IPS DF 4.7 (cell line): ENCODE results near the gene CASP8.

Experiments used
- DNase-seq: peaks from one replicate; pipeline ENCODE4 v3.0.0-alpha.2; 2013; ENCODE audit warnings: low spot score; ENCODE audit errors: extremely low read depth

The CASP8 gene

DNA sequence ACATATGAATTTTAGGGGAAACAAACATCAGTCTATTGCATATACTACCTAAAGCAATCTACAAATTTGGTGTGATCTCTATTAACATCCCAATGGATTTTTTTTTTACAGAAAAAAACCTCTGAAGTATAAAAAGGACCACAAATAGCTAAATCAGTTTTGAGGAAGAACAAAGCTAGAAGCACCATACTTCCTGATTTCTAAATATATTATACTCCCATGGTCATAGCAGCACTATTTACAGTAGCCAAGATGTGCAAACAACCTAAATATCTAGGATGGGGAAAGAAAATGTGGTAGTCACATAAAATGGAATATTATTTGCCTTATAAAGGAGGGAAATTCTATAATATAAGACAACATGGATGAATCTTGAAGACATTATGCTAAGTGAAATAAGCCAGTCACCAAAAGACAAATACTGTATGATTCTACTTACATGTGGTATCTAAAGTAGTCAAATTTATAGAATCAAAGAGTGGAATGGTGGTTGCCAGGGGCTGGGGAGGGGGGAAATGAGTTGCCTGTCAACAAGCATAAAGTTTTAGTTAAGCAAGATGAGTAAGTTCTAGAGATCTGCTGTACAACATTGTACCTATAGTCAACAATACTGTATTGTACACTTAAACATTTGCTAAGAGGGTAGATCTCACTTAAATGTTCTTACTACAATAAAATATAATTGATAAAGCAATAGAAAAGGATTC, 17.6 kb upstream of the CASP8 start:
- DNase-seq: no peak

DNA sequence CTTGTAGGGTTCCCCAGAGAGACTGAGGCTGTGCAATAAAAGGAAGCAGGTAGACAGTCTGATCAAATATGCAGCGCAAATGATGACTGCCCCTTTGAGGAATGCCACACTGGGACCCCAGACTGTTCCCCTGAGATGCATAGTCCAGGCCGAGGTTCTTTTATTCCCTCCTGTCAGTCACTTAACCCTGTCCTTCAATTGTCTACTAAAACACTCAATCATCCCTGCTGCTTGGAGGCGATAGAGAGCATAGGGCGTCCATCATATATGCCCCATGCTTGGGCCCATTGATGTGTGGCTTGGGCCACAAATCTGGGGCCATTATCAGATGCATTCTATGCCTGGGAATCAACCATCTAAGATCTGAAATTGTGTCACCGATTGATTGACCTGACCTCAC, 15.5 kb upstream of the CASP8 start:
- DNase-seq: no peak

DNA sequence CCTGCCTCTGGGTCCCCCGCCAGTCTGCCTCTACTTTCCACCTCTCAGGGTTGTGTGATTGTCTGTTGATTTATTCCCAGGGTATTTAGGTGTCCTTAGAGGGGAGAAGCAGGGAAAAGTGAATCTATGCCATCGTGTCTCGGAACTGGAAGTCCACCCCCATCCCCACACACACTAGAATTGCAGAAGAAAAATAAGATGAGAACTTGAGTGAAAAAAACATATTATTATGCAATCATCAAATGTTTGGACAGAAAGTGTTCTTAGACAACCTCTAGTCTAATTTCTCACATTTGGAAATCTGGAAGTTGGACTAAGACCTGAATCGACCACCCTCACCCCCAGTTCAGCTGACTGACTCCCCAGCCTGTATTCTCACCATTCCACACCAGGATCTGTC, 14.1 kb upstream of the CASP8 start:
- no peak for DNase-seq

DNA sequence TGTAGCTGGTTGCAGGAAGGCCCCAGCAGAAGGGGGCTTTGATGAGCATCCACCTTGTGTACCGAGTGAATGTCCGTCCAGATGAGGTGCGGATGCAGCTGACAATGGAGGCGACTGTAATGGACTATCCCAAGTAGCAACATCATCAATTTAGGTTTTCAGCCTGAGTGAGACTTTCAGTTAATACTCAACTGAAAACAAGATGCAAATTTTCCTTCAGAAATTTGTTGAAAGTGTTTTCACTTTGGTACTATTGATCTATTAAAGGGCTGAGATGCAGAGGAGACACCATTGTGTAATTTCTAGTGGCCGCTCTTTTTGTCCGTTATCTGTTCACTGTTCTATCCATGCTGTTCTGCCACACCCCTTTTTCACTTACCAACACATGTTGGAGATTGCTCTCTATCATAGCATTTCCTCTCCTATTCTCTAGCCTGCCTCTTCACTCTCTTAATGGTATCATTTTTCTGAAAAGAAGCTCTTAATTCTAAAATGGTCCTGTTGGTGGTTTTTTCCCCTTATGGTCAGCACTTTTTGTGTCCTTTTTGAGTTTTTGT, 12.0 kb upstream of the CASP8 start:
- DNase-seq: no peak

DNA sequence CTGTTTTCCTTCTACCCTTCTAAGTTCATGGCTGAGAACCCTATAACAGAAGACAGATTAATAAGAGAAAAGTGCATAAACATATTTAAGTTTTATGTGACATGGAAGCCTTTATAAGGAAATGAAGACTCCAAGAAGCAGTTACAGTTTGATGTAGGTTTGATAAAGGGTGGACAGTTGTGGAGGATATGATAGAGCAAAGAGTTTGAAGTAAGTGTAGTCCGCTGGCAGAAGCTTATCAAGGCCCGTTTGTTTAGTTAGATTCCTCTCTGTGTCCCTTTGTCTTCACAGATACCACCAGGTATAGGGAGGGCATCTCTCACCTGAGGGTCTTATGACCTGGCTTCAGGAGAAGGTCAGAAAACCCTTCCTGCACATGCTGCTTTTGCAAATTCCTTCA, 10.4 kb upstream of the CASP8 start:
- no peak for DNase-seq

DNA sequence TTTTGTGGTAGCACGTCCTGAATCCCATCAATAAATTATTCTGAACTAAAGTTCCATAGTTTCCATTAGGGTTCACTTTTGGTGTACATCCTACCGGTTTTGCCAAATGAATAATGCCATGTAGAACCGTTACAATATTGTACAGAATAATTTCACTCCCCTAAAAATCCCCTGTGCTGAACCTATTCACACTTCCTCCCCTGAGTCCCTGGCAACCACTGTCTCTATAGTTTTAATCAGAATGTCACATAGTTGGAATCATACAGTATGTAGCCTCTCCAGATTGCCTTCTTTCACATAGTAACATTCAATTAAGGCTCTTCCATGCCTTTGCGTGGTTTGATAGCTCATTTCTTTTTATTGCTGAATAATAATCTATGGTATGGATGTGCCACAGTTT, 9.6 kb upstream of the CASP8 start:
- no peak for DNase-seq

DNA sequence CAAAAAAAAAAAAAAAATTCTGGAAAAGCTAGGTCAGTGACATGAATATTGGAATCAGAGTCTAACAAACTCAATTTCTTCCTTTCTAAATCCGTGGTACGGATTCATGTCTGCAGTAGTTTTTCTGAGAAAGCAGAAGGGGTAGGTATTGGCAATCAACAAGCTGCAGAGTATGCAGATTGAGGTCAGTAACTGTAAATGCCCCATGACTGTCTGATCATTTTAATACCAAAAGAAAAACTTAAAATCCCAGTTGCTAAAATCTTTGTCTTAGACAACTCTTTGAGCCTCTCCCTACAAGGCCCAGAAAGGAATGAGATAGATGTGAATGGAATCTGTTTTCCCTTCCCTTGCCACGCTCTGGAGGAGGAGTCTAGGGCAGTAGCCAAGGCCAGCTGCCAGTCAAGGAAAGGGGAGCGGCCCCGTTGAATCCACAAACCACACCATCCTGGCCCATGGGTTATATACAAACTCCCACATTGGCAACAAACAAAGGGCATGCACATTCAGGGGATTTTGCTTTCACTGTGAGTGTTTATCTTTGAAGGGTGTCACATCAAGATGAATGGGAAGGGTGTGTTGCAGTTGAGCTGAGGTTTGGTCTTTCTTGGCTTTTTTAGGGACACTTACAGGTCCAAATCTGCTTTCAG, 6.1 kb upstream of the CASP8 start:
- no peak for DNase-seq

DNA sequence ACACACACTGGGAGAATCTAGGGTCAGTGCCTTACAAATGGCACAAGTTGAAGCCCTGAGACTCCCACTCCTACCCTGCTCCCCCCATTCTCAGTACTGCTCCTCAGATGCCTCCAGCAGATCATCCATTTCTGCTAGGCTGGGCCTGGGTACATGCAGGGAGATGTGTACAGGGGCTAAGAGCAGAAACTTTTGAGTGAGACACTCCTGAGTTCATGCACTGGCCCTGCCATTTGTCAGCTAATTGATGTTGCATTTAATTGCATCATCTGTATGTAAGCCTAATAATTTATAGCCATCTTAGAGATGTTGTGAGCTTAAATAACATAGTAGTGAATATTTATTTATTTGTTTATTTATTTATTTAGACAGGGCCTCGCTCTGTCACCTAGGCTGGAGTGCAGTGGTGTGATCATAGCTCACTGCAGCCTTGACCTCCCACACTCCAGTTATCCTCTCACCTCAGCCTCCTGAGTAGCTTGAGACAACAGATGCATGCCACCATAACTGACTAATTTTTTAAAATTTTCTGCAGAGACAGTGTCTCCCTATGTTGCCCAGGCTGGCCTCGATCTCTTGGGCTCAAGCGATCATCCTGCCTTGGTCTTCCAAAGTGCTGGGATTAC, 4.8 kb upstream of the CASP8 start:
- DNase-seq: no peak

DNA sequence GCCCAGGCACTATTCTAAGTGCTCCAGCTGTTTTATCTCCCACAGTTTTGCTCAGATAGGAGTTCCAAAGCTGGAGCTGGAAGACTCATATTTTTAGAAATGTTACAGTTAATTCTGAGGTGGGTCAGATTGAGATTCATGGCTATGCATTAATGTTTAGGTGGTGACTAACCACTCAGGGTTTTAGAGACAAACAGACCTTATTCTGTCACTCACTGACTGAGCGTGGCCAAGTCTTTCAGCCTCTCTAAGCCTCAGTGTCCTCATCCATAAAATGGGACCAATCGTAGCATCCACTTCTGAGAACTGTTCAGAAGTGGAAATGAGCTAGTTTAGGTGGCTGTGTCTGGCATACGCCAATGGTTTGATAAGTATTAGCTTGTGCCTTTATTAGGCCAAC, 4.3 kb upstream of the CASP8 start:
- no peak for DNase-seq

DNA sequence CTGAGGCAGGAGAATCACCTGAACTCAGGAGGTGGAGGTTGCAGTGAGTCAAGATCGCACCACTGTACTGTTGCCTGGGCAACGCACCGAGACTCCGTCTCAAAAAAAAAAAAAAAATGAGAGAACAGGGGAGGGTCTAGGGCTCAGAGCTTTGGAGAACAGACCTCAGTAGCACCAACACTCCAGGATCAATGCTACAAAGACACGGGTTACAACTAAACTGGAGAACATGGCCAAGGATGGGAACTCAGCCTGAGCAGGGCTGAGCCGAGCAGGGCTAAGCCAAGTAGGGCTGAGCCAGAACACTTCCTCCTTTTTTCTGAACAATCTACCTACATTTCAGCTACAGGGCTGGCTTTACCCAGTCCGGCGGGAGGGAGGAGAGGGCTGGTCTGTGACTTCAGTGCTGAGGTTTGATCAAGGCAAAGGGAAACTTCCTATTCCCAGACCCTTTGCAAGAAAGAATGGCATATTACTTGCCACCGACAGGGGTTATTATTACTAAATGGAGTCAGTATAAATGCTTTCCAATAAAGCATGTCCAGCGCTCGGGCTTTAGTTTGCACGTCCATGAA, 2.9 kb upstream of the CASP8 start:
- no peak for DNase-seq

DNA sequence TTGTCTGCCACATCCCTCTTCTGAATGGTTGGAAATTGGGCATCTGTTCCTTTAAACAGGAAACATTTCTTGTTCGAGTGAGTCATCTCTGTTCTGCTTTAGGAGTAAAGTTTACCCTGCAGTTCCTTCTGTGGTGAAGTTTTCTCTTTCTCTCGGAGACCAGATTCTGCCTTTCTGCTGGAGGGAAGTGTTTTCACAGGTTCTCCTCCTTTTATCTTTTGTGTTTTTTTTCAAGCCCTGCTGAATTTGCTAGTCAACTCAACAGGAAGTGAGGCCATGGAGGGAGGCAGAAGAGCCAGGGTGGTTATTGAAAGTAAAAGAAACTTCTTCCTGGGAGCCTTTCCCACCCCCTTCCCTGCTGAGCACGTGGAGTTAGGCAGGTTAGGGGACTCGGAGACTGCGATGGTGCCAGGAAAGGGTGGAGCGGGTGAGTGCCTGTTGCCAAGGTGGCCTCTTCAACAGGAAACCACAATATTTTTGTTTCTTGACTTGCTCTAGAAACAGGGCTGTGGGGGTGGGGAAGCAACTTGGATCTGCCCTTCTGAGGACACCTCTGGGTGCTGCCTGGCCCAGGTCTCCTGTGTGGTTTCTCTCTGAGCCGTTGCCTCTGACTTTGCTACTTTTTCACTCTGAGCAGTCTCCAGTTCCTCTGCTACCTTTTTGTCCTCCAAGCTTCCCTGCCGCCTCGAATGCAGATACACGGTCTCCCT, 2.2 kb upstream of the CASP8 start:
- no peak for DNase-seq

DNA sequence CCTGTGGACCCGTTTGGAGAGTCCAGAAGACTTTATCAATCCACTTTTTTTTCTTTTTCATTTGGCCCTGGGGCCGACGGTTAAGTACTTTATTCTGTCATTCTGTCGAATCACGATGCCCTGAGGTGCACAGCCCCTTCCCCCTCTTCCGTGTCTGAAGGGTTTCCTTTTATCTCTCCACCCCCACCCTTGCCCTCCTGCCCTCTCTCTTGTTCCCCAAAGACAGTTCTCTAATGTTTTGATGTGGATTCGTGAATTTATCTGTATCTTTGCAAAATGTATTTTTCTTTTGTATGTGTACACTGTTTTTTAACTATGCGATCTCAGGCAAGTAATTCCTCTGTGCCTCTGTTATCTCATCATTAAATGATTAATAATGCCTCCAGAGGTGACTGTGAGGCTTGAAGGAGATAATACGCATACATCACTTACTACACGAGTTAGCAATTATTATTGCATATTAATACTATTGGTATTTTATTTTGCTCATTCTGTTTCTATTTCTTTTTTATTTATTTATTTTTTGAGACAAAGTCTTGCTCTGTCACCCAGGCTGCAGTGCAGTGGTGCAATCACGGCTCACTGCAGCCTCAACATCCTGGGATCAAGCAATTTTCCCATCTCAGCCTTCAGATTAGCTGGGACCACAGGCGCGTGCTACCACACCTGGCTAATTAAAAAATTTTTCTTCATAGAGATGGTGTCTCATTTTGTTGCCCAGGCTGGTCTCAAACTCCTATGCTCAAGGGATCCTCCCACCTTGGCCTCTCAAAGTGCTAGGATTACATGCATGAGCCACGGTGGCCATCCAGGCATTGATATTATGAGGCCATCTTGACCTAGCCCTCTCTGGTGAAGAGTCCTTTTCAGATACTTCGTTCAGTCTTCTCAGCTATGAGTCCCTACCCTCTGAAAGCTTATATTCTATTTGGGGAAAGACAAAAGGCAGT, 1.4 kb upstream of the CASP8 start:
- no peak for DNase-seq

DNA sequence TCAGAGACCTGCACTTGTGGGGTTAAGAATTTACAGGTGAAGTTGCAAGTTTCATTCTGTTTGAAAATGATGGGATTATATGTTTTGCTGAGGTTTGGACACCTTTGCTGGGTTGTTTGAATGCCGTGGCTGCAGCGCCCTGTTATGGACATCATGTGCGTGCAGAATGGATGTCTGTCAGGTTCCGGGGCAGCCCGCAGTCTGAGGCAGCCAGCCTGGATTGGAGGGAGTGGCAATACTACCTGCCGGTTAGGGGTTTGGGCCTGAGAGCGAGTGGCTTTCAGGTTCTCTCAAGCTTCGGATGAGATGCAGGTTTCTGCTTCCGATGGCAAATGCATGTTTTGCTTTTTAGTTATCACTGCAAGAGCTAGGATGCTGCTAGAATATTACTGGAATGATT, 1.1 kb downstream of the CASP8 start:
- DNase-seq: no peak

DNA sequence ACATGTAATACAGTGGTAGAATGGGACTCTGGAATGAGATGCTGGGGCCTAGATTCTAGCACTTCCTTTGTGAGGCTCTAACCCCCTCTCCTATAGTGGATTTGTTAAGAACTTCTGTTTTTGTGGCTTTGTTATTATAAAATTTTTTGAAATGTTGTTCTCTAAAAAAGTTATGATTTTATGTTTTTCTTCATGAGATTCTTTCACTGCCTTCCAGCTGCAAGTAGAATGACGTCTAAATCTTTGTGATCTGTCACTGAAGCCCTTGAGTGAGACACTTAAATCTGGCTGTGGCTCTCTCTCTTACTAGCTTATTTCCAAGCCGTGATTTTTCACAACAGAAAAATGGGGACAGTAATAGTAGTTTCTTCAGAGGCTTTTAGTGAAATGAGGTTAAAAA, 1.6 kb downstream of the CASP8 start:
- DNase-seq: no peak

DNA sequence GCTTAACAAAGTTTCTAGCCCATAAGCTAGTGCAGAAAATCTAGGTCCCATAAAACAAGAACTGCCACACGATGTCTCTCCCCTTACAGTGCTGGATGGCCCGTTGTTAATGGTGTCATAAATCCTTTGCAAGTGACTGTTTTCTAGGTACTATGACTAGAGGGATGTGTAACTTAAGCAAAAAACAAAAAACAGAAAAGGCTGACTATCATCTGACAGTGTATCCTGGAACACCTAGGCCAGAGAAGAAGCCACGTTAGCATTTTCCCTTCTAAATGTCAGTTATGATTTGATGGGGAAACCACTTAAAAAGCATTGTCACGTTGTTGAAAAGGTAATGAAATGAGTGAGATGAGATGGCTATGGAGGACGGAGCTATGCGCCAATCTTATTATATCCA, 2.4 kb downstream of the CASP8 start:
- DNase-seq: no peak

DNA sequence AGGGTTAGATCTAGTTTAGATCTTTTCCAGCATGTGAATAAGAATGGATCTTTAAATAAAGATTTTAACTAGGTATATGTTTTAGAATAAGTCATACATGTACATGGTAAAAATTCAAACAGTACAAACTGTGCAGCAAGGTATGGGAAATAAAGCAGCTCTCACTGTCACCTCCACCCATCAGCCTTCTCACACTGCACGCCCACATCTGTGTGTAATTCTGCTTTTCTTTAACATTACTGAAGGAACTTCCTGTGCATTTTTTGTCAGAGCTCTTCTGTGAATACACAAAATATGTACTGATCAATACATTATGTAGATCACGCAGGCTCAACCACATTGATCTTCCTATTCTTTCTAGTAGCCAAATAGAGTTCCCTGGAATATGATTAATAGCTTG, 3.4 kb downstream of the CASP8 start:
- DNase-seq: no peak

DNA sequence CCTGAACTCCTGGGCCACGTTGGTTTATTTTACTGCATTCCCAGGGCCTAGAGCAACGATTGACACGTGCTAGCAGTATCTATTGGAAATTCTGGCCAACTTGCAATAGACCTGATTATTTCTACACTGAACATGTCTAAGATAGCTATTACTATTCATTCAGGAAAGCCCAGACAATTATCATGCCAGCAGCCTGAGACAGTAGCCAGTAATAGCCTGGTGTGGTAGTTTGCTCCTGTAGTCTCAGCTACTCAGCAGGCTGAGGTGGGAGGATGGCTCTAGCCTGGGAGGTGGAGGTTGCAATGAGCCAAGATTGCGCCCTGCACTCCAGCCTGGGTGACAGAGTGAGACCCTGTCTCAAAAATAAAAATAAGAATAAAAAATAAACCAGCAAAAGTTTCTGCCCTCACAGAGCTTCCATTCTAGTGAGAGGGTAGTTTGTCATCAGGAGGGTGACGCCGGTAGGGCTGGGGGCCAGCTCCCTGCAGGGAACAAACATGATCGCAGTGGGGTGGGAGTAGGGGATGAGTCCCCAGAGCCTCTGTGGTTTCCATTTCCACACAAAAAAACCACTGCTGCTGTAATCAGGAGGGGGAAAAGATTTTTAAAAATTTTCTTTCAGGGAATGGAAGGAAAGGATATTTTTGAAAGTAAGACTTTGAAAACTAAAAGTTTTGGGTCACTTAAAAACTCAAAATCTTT, 4.3 kb downstream of the CASP8 start:
- DNase-seq: no peak

DNA sequence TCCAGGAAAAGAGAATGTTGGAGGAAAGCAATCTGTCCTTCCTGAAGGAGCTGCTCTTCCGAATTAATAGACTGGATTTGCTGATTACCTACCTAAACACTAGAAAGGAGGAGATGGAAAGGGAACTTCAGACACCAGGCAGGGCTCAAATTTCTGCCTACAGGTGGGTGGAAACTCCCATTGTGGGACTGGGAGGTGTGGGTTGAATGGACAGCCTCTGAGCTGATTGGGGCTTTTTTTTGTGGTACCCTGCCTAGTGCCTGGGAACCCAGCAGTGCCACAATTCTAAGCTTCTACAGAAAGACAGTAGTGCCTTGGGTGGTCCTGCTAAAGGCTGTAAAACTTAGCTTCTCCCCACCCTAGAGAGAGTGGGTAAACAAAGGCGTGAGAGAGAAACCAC, 6.3 kb downstream of the CASP8 start:
- DNase-seq: no peak

DNA sequence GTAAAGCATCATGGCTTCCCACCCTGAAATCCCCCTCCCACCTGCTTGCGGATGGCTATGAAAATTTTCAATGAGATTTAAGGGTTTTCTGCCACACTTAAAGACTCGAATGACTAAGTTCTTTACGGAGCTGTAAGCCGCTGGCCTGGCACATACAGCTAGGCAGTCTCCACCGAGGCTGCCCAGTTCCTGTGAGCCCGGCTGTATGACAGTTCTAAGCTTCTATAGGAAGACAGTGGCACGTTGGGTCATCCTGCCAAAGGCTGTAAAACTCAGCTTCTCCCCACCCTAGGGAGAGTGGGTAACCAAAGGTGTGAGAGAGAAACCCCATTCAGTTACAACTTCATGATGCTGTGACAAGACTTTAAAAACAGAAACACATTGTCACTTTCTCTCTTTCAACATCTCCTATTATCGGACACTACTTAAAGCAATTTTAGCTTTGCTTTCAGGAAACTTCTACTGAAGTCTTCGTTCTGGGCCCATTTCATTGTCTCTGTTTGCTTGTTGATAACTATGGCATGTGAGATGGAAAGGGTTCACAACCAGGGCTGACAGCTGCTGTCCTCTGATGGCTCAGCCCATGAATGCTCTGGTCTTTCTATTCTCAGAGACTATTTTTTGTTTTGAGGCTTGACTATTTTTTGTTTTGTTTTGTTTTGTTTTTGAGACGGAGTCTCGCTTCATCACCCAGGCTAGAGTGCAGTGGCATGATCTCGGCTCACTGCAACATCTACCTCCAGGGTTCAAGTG, 7.1 kb downstream of the CASP8 start:
- no peak for DNase-seq
